HepG2 (cell line): ENCODE data around the gene TWNK. TPM values are rescaled to one million over a fixed set of nuclear protein-coding genes. Genes with fewer than 3 reads are reported as not detected.
A peak's percentile ranks its signal among the peaks of the same experiment; 100 is the strongest.

Experiments
- ATF7 ChIP-seq, 2 experiments: fragments of 450-650 bp in 1 of 2; sonication (generic) in 1 of 2; formaldehyde crosslinking in 1 of 2; IDR thresholded peaks; 2 replicates each; pipeline versions ENCODE4 v1.4.0 to v1.6.1; 2016 to 2020; ENCODE audit warnings: antibody characterized with exemption in 1 of 2, mild to moderate bottlenecking in 1 of 2, missing genetic modification reagents in 1 of 2
- HNRNPL ChIP-seq: fragments of 200-400 bp; formaldehyde crosslinking; IDR thresholded peaks from 2 replicates; pipeline ENCODE4 v1.6.1; 2017; ENCODE audit warnings: mild to moderate bottlenecking, low read depth, low read length
- ISL2 ChIP-seq: sonication (generic); formaldehyde crosslinking; IDR thresholded peaks from 2 replicates; pipeline ENCODE4 v1.5.0; 2020; ENCODE audit warnings: missing genetic modification reagents
- KDM3A ChIP-seq: IDR thresholded peaks from 2 replicates; pipeline ENCODE4 v1.6.1; 2018; ENCODE audit warnings: low read depth, missing compliant biosample characterization
- KLF11 ChIP-seq: IDR thresholded peaks from 2 replicates; pipeline ENCODE4 v1.6.1; 2016; ENCODE audit warnings: missing compliant biosample characterization
- NR2C2 ChIP-seq: sonication (generic); formaldehyde crosslinking; IDR thresholded peaks from 2 replicates; pipeline ENCODE4 v1.4.0; 2020; ENCODE audit warnings: missing genetic modification reagents, mild to moderate bottlenecking, moderate library complexity, borderline replicate concordance
- PAX8 ChIP-seq: sonication (generic); formaldehyde crosslinking; IDR thresholded peaks from 2 replicates; pipeline ENCODE4 v1.8.0; 2022; ENCODE audit warnings: mild to moderate bottlenecking, missing genetic modification reagents, borderline replicate concordance
- ZFY ChIP-seq: sonication (generic); formaldehyde crosslinking; IDR thresholded peaks from 2 replicates; pipeline ENCODE4 v1.4.0; 2020; ENCODE audit warnings: missing genetic modification reagents
- ZKSCAN1 ChIP-seq: fragments of 150-350 bp; IDR thresholded peaks from 2 replicates; pipeline ENCODE4 v1.6.1; 2014; ENCODE audit warnings: low read length
- ZNF672 ChIP-seq: sonication (generic); formaldehyde crosslinking; IDR thresholded peaks from 2 replicates; pipeline ENCODE4 v1.8.1; 2022; ENCODE audit warnings: missing genetic modification reagents
- ZSCAN21 ChIP-seq: sonication (generic); formaldehyde crosslinking; IDR thresholded peaks from 2 replicates; pipeline ENCODE4 v1.8.0; 2022; ENCODE audit warnings: mild to moderate bottlenecking, missing genetic modification reagents, moderate library complexity, borderline replicate concordance
- polyA plus RNA-seq, 8 experiments: library from polyadenylated mRNA; depleted of rRNA in 3 of 8; stranded (reverse) in 7 of 8; unstranded in 1 of 8; fragments of >200 nt; fragmentation: Illumina TruSeq in 4 of 8; extraction: Trizol in 4 of 8; gene quantifications; 2 replicates each; pipeline versions ENCODE4 v1.2.1 to v1.2.3, GENCODE V29; 2011 to 2016; ENCODE audit warnings: low read depth in 4 of 8, missing spikeins in 1 of 8, mixed read lengths in 1 of 8; ENCODE audit not compliant: insufficient read depth in 1 of 8
- total RNA-seq, 5 experiments: library from RNA; depleted of rRNA; stranded (reverse); fragments of >200 nt; fragmentation: Illumina TruSeq; extraction: Trizol; gene quantifications; 2 replicates each; pipeline ENCODE4 v1.2.3, GENCODE V29; 2016; ENCODE audit warnings: low read depth in 1 of 5
- TF ChIP-seq, protein P1 (sequence below): sonication (generic); formaldehyde crosslinking; IDR thresholded peaks from 2 replicates; pipeline ENCODE4 v1.4.0; 2020; ENCODE audit warnings: missing genetic modification reagents
- TF ChIP-seq, protein P2 (sequence below): sonication (generic); formaldehyde crosslinking; IDR thresholded peaks from 2 replicates; pipeline ENCODE4 v1.4.0; 2020; ENCODE audit warnings: missing genetic modification reagents
- TF ChIP-seq, protein P3 (sequence below): sonication (generic); formaldehyde crosslinking; IDR thresholded peaks from 2 replicates; pipeline ENCODE4 v1.8.1; 2023; ENCODE audit warnings: mild to moderate bottlenecking, missing genetic modification reagents
- TF ChIP-seq, protein P4 (sequence below): sonication (generic); formaldehyde crosslinking; IDR thresholded peaks from 2 replicates; pipeline ENCODE4 v1.5.0; 2020; ENCODE audit warnings: missing genetic modification reagents, mild to moderate bottlenecking, borderline replicate concordance
- TF ChIP-seq, protein P5 (sequence below): sonication (generic); formaldehyde crosslinking; IDR thresholded peaks from 2 replicates; pipeline ENCODE4 v1.5.0; 2020; ENCODE audit warnings: mild to moderate bottlenecking, missing genetic modification reagents
- TF ChIP-seq, protein P6 (sequence below): sonication (generic); formaldehyde crosslinking; IDR thresholded peaks from 2 replicates; pipeline ENCODE4 v1.4.0; 2020; ENCODE audit warnings: missing genetic modification reagents

Gene TWNK
- total and polyA plus RNA-seq, 2 of the 13 experiments (the other 11 are each of a cell fraction or from before 2014, with no cell fraction given): 10.7 to 16.5 TPM

DNA sequence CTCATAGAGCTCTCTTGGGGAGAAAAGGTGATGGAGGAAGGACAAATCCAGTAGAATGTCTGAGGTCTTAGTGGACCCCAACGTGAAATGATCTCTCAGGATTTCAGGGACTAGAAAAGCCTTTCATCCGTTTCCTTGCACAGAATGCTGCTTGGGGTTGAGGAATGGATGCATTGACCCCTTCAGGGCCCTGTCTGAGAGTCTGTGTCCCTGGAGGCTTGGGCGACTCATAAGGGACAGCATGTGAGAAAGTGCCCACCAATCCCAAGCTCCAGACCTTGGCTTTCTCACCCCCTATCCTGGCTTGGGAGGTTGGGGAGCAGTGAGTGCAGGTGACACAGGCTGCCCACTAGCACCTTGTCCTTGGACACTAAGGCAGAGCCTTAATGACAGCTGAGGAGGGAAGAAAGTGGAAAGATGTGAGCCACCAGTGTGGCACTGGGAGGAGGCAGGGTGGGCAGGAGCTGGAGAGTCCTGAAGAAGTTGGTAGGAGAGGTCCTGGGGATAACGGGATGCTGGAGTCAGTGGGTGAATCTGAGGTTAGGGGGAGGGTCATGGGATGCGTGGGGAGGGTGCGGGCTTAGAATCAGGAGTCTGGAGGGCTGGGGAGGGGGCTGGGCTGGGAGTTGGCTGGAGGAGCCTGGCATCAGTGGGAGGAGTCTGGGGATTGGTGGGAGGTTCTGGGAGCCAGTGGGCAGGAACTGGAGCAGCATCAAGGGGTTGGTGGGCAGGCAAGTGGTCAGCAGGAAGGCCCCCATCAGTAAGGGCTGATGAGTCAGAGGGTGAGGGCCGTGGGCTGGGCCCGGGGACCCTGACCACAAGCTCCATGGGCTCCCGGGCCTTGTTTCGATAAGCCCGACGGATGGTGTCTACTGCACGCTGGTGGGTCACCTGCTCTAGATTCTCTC, 20.8 kb downstream of the TWNK start (continued):
- TF ChIP-seq, protein P1, sequence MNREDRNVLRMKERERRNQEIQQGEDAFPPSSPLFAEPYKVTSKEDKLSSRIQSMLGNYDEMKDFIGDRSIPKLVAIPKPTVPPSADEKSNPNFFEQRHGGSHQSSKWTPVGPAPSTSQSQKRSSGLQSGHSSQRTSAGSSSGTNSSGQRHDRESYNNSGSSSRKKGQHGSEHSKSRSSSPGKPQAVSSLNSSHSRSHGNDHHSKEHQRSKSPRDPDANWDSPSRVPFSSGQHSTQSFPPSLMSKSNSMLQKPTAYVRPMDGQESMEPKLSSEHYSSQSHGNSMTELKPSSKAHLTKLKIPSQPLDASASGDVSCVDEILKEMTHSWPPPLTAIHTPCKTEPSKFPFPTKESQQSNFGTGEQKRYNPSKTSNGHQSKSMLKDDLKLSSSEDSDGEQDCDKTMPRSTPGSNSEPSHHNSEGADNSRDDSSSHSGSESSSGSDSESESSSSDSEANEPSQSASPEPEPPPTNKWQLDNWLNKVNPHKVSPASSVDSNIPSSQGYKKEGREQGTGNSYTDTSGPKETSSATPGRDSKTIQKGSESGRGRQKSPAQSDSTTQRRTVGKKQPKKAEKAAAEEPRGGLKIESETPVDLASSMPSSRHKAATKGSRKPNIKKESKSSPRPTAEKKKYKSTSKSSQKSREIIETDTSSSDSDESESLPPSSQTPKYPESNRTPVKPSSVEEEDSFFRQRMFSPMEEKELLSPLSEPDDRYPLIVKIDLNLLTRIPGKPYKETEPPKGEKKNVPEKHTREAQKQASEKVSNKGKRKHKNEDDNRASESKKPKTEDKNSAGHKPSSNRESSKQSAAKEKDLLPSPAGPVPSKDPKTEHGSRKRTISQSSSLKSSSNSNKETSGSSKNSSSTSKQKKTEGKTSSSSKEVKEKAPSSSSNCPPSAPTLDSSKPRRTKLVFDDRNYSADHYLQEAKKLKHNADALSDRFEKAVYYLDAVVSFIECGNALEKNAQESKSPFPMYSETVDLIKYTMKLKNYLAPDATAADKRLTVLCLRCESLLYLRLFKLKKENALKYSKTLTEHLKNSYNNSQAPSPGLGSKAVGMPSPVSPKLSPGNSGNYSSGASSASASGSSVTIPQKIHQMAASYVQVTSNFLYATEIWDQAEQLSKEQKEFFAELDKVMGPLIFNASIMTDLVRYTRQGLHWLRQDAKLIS (CRISPR knock-in tag): no peak
- TF ChIP-seq, protein P2, sequence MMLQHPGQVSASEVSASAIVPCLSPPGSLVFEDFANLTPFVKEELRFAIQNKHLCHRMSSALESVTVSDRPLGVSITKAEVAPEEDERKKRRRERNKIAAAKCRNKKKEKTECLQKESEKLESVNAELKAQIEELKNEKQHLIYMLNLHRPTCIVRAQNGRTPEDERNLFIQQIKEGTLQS (CRISPR knock-in tag): 0 out of 2 replicates have a peak, but pooled peaks have one; percentile 27
- TF ChIP-seq PAX8 (CRISPR knock-in tag): no peak
- TF ChIP-seq, protein P3, sequence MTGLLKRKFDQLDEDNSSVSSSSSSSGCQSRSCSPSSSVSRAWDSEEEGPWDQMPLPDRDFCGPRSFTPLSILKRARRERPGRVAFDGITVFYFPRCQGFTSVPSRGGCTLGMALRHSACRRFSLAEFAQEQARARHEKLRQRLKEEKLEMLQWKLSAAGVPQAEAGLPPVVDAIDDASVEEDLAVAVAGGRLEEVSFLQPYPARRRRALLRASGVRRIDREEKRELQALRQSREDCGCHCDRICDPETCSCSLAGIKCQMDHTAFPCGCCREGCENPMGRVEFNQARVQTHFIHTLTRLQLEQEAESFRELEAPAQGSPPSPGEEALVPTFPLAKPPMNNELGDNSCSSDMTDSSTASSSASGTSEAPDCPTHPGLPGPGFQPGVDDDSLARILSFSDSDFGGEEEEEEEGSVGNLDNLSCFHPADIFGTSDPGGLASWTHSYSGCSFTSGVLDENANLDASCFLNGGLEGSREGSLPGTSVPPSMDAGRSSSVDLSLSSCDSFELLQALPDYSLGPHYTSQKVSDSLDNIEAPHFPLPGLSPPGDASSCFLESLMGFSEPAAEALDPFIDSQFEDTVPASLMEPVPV: no peak
- TF ChIP-seq, protein P4, sequence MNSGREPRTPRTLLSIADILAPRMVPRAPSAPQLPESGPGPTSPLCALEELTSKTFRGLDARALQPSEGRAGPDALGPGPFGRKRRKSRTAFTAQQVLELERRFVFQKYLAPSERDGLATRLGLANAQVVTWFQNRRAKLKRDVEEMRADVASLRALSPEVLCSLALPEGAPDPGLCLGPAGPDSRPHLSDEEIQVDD (CRISPR knock-in tag): no peak
- TF ChIP-seq ISL2 (CRISPR knock-in tag): 0 out of 2 replicates have a peak, but pooled peaks have one; percentile 9
- TF ChIP-seq HNRNPL: 0 out of 2 replicates have a peak, but pooled peaks have one; percentile 2
- no peak for TF ChIP-seq NR2C2
- TF ChIP-seq, protein P5, sequence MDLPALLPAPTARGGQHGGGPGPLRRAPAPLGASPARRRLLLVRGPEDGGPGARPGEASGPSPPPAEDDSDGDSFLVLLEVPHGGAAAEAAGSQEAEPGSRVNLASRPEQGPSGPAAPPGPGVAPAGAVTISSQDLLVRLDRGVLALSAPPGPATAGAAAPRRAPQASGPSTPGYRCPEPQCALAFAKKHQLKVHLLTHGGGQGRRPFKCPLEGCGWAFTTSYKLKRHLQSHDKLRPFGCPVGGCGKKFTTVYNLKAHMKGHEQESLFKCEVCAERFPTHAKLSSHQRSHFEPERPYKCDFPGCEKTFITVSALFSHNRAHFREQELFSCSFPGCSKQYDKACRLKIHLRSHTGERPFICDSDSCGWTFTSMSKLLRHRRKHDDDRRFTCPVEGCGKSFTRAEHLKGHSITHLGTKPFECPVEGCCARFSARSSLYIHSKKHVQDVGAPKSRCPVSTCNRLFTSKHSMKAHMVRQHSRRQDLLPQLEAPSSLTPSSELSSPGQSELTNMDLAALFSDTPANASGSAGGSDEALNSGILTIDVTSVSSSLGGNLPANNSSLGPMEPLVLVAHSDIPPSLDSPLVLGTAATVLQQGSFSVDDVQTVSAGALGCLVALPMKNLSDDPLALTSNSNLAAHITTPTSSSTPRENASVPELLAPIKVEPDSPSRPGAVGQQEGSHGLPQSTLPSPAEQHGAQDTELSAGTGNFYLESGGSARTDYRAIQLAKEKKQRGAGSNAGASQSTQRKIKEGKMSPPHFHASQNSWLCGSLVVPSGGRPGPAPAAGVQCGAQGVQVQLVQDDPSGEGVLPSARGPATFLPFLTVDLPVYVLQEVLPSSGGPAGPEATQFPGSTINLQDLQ: no peak
- TF ChIP-seq KLF11 (CRISPR knock-in tag): no peak
- TF ChIP-seq ZNF672 (CRISPR knock-in tag): no peak
- no peak for TF ChIP-seq ATF7 (IDR thresholded peaks at IDR 0.05)
- no peak for TF ChIP-seq ATF7 (CRISPR knock-in tag; IDR thresholded peaks at IDR 0.05)
- no peak for TF ChIP-seq KDM3A (CRISPR knock-in tag)
- no peak for TF ChIP-seq ZSCAN21 (CRISPR knock-in tag)
- TF ChIP-seq ZKSCAN1: no peak
- TF ChIP-seq, protein P6, sequence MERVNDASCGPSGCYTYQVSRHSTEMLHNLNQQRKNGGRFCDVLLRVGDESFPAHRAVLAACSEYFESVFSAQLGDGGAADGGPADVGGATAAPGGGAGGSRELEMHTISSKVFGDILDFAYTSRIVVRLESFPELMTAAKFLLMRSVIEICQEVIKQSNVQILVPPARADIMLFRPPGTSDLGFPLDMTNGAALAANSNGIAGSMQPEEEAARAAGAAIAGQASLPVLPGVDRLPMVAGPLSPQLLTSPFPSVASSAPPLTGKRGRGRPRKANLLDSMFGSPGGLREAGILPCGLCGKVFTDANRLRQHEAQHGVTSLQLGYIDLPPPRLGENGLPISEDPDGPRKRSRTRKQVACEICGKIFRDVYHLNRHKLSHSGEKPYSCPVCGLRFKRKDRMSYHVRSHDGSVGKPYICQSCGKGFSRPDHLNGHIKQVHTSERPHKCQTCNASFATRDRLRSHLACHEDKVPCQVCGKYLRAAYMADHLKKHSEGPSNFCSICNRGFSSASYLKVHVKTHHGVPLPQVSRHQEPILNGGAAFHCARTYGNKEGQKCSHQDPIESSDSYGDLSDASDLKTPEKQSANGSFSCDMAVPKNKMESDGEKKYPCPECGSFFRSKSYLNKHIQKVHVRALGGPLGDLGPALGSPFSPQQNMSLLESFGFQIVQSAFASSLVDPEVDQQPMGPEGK (CRISPR knock-in tag): no peak
- TF ChIP-seq ZFY: no peak
